GM21360 (cell line): Measurements from ENCODE around the gene C16orf95.
"Not testable (repeated sequence)": the region's sequence is repeated elsewhere in the genome, so short reads cannot be mapped to it uniquely, and the experiment has no call there.

Experiments
- ATAC-seq: cut with Tn5 transposase; IDR thresholded peaks from one replicate; pipeline ENCODE4 v1.9.1; 2021; ENCODE audit warnings: mild to moderate bottlenecking, moderate library complexity; ENCODE audit not compliant: unreplicated experiment

Gene C16orf95

DNA sequence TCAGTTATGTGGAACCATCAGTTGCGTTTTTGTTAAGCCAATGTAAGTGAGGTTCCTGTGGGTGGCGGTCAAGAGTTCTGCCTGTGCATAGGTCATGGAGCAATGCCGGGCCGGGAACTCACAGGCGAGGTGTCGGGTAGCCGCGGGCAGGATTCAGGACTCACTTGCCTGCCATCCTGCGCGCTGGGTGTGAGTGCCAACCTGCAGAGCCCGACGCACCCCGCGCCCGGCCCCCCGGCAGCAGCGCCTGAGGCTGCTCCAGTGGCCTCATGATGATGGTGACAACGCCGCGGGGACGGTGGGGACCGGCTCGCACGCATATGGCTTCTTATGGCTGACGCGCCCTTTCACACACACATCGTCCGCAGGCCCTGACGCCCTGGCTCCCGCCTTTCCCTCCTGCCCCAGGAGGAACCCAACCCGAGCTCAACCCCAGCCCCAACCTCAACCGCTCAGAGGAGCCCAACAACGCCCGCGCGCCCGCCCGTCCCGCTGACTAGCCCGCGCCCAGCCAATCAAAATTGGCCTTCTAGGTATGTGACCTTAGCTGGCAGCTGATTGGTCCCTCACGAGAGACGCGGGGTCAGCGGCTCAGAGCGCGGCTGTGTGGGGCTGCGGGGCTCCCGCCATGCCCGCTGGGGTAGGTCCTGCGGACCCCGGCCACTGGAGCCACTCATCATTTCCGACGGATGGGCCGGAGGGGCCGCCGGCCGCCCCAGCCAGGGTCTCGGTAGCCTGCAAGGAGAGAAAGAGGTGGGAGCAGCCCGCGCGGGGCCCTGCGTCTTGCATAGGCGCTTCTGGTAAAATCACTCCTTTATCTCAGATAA is at the start of gene C16orf95:
C16orf95 (minus strand) TSS at position 470 of the 827 bp plus-strand sequence; CDS start at position 320, 150 bp downstream.
- ATAC-seq, result peak; percentile 89

DNA sequence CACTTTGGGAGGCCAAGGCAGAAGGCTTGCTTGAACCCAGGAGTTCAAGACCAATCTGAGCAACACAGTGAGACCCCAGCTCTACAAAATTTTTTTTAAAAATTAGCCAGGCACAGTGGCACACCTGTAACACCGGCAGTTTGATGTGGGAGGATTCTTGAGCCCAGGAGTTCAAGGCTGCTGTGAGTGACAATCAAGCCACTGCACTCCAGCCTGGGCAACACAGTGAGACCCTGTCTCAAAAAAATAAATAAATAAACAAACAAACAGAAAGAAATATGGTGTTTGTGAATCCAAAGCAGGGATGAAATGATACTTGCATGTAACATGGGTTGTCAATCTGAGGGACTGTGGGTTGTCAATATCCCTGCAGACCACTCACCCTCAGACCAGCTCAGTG is 49.7 kb upstream of the C16orf95 start:
- ATAC-seq, result no peak

- no peak for ATAC-seq
Measured at GRCh38 chr16:87366288-87366687, 49.1 kb upstream of the C16orf95 start.

DNA sequence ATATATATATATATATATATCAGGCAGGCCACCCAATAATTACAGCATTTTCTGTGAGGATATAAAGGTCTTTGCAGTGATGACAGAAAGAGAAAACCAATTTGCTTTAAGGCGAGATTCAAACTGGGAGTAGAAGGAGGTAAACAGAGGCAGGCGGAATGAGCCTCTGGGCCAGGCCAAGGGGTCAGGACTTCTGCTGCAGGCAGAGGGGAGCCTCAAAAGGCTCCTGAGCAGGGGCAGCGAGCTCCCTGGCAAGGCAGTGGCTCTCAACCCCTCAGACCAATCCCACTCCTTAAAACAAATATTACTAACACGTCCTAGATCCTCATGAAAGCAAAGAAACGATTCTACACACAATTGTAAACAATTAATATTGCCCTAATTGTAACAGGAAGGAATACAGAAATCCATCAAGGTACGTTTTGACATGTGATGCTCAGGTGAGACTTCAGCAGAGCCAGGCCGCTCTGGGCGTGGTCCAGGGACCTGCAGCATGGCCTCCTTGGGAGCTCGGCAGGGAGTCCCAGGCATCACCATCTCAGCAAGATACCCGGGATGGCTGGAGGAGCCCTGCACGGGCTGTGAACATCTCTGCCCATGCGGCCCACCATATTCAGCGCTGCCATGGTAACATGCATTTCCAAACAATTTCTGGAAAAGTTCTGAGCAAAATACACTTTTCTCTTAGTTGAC is 48.0 kb upstream of the C16orf95 start:
- ATAC-seq, result no peak

DNA sequence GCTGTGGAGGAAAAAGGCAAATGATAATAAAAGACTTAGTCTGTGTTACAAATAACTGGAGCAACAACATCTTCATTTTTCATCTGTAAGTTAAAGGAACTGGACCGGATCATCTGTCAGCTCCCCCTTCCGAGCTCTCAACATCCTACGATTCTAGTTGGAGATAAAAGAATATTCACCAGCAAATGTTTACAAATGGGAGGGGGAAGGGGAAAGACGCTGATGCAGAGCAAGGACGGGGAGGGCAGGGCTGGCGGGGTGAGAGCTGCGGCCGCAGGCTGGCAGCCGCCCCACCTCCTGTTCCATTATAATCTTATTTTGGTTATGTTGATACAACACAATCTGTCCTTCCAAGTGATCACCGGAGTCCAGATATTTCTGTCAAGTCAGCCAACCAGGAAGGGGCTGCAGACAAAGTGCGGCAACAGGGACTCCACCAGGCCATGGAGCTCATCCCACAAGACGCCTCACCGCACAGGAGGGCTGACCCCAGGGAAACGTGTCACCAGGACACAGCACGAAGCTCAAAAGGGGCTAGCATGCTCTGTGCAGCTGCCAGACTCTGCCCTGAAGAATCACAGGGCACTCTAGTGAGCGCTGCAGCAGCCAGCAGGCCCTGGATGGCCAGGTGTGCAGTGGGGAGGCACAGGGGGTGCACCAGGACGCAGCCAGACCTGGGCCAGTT is 46.7 kb upstream of the C16orf95 start:
- ATAC-seq, result no peak

DNA sequence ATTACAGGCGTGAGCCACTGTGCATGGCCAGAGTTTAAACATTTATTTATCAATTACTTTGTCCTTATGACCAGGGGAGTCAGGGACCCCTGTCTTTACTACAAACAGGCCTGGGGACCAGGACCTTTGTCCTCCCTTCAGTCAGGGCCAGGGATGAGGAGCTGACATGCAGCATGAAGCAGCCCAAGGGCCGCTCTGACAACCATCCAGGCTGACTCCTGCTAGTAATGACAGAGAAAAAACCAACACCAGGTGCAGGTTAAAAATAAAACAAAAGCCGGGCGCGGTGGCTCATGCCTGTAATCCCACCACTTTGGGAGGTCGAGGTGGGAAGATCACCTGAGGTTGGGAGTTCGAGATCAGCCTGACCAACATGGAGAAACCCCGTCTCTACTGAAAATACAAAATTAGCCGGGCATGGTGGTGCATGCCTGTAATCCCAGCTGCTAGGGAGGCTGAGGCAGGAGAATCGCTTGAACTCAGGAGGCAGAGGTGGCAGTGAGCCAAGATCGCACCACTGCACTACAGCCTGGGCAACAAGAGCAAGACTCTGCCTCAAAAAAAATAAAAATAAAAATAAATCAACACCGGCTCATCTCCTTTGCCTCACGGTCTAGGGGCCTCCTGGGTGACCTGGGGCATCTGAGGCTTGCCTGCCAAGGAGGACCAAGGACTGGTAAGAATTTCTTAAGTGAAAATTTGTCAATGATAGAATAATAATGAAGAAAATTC is 45.8 kb upstream of the C16orf95 start:
- not testable (repeated sequence) for ATAC-seq

- ATAC-seq, result no peak
Measured at GRCh38 chr16:87361916-87362619, 44.9 kb upstream of the C16orf95 start.

- no peak for ATAC-seq
Measured at GRCh38 chr16:87360862-87361610, 43.8 kb upstream of the C16orf95 start.

GRCh38 chr16:87359121-87359520 is 41.9 kb upstream of the C16orf95 start:
- no peak for ATAC-seq

GRCh38 chr16:87358696-87359095 is 41.5 kb upstream of the C16orf95 start:
- ATAC-seq, result no peak

DNA sequence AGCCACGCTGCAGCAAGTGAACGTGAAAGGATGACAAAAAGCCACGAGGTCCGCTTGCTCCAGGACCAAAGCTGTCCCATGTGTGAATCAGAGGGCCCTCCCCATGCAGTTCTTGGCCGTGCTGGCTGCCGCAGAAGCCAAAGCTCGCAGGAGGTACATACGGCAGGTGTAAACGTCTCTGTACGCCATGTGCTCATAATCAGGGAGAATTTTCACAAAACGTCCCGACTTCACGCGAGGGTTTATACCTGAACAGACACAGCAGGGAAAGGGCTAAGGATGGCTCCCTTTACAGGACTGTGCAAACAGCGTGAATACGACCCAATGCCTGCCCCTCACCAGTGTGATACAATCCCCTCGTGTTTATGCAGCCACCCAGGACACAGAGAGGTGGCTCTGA is 41.1 kb upstream of the C16orf95 start:
- ATAC-seq, result no peak

DNA sequence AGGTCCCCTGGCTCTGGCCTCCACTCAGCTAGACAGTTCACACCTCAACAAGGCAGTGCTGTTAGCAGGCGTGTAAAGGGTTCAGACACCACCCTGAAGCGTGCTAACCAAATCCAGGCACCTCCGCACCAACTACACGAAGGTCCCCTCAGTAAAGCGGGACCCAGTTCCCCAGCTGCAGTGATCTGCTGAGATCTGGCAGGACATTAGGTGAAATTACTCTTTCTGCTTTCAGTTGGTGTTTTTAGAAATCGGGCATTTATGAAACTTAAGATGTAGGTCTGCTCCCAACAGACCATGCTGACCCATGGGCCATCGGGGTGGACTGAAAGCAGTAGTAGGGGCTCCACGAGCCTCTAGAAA is 39.3 kb upstream of the C16orf95 start:
- ATAC-seq, result no peak

DNA sequence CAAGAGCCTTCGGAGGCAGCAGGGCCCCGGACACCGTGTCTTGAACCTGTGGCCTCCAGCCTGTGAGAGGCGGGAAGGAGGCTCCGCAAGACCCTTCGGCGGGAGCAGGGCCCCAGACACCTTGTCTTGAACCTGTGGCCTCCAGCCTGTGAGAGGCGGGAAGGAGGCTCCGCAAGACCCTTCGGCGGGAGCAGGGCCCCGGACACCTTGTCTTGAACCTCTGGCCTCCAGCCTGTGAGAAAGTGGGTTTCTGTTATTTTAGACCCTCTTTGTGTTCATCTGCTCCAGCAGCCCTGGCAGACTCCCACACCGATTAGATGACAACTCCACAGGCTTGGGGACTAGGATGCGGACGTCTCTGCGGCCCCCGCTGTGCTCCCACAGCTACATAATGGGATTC is 36.4 kb upstream of the C16orf95 start:
- ATAC-seq, result no peak

DNA sequence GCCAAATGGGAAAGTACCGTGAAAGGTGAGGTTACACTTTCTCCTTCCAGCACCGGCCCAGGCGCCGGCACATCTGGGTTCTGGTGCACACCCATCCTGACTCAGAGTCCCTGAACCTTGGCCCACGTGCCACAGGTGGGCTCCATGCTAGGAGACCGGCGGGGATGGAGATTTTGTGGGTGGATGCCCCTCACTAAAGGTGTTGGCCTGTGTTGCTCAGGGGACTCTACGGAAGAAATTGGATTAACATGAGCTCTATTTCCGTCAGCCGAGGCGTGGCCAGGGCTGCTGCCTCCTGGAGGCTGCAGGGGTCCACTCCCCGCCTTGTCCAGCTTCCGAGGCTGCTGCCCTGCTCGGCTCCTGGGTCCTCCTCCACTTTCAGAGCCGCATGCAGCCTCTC is 35.6 kb upstream of the C16orf95 start:
- no peak for ATAC-seq

DNA sequence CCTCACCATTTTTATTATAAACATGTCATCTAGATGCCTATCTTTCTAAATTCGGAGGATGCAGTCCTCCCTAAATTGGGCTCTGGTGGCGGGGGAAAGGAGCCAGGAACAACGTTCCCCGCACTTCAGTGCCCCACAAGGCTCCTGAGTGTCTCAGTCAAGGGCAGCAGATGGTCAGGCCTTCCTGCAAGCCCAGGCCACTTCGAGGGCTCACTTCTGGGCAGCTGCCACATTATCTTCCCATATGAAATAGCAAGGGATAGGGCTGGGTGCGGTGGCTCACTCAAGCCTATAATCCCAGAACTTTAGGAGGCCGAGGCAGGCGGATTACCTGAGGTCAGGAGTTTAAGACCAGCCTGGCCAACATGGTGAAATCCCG is 34.1 kb upstream of the C16orf95 start:
- no peak for ATAC-seq

DNA sequence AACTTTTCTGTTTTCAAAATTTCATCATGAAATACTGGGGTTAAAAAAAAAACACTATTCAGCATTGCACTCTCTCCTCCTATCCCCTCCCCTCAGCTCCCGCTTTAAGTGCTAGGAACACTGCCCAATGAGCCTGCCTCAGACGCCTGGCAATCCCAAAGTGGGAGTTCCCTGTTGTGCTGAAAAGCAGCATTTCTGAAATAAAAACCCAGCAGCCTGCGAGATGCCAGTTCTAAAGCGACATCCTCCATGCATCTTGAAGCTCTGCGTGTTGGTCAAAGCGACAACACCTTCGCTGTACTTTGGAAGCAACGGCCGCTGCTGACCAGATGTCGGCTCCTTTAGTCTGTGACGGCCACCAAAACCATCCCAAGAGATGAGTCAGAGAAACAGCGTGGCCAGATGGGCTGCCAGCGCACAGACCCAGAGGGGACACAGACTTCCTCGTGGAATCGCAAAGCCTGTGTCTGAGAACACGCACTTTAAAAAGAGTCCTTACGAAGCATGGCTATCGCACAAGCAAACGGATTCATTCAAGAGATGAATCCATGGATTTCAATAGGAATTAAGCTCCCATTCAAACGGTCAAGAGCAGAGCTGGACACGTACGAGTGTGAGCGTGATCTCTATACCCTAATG is 33.6 kb upstream of the C16orf95 start:
- no peak for ATAC-seq

GRCh38 chr16:87350031-87350430 is 32.8 kb upstream of the C16orf95 start:
- ATAC-seq, result no peak

- ATAC-seq, result no peak
Measured at GRCh38 chr16:87348616-87349157, 31.5 kb upstream of the C16orf95 start.
